ENCODE data around the gene CKMT2.

GRCh38 chr5:81303563-81303962 lies 70.4 kb downstream of the CKMT2 start:
- TF ChIP-seq CTCF (IDR thresholded peaks at IDR 0.05) (no peak), POLR2A (IDR thresholded peaks at IDR 0.05; ENCODE audit: low read depth) (no peak), EP300 (IDR thresholded peaks at IDR 0.05) (no peak), POLR2AphosphoS5 (IDR thresholded peaks at IDR 0.05) (no peak)
